GM23248 (cell line): ENCODE data around the gene PPP3R2. TPM values are rescaled to one million over a fixed set of nuclear protein-coding genes. Genes with fewer than 3 reads are reported as not detected.

Experiments used
- DNase-seq: peaks from one replicate; pipeline ENCODE4 v3.0.0-alpha.2; 2015
- H2AFZ ChIP-seq: fragments of 200-600 bp; sonication (generic); 2 replicates; pipeline ENCODE4 v1.6.1; 2016; ENCODE audit warnings: antibody characterized with exemption
- H3F3A ChIP-seq: fragments of 200-600 bp; sonication (generic); 2 replicates; pipeline ENCODE4 v1.6.1; 2016; ENCODE audit warnings: mild to moderate bottlenecking, antibody characterized with exemption, mixed run types; ENCODE audit not compliant: insufficient read depth
- H3K27ac ChIP-seq: fragments of 200-600 bp; sonication (generic); 2 replicates; pipeline ENCODE4 v1.5.1; 2016; ENCODE audit warnings: mild to moderate bottlenecking
- H3K27me3 ChIP-seq: fragments of 200-600 bp; sonication (generic); replicated peaks from 2 replicates; pipeline ENCODE4 v1.6.1; 2016; ENCODE audit warnings: mild to moderate bottlenecking; ENCODE audit not compliant: insufficient read depth
- H3K36me3 ChIP-seq: fragments of 200-600 bp; sonication (generic); 2 replicates; pipeline ENCODE4 v1.6.1; 2016; ENCODE audit warnings: low read depth, mild to moderate bottlenecking
- H3K4me1 ChIP-seq: fragments of 200-600 bp; sonication (generic); 2 replicates; pipeline ENCODE4 v1.6.1; 2016; ENCODE audit warnings: mild to moderate bottlenecking; ENCODE audit not compliant: insufficient read depth
- H3K4me2 ChIP-seq: fragments of 200-600 bp; sonication (generic); one replicate; pipeline ENCODE4 v1.6.1; 2016; ENCODE audit warnings: mild to moderate bottlenecking; ENCODE audit not compliant: unreplicated experiment
- H3K4me3 ChIP-seq: fragments of 200-600 bp; sonication (generic); 2 replicates; pipeline ENCODE4 v1.5.1; 2016; ENCODE audit warnings: mild to moderate bottlenecking
- H3K79me2 ChIP-seq: fragments of 200-600 bp; sonication (generic); 2 replicates; pipeline ENCODE4 v1.6.1; 2016; ENCODE audit warnings: mild to moderate bottlenecking; ENCODE audit not compliant: insufficient read depth
- H3K9ac ChIP-seq: fragments of 200-600 bp; sonication (generic); 2 replicates; pipeline ENCODE4 v1.6.1; 2016; ENCODE audit warnings: mild to moderate bottlenecking
- H3K9me2 ChIP-seq: fragments of 200-600 bp; sonication (generic); 2 replicates; pipeline ENCODE4 v1.6.1; 2016; ENCODE audit warnings: mixed run types, mild to moderate bottlenecking, moderate library complexity; ENCODE audit not compliant: insufficient read depth
- H3K9me3 ChIP-seq: fragments of 200-600 bp; sonication (generic); one replicate; pipeline ENCODE4 v1.6.1; 2017; ENCODE audit warnings: low read depth
- H4K20me1 ChIP-seq: fragments of 200-600 bp; sonication (generic); 2 replicates; pipeline ENCODE4 v1.6.0; 2016; ENCODE audit not compliant: insufficient read depth
- EZH2 ChIP-seq: fragments of 200-600 bp; sonication (generic); IDR thresholded peaks from 2 replicates; pipeline ENCODE4 v1.6.1; 2018; ENCODE audit warnings: antibody characterized with exemption, mild to moderate bottlenecking; ENCODE audit not compliant: insufficient read depth, poor library complexity, severe bottlenecking
- EZH2phosphoT487 ChIP-seq: fragments of 200-600 bp; sonication (generic); IDR thresholded peaks from 2 replicates; pipeline ENCODE4 v1.6.1; 2018; ENCODE audit warnings: antibody characterized with exemption, moderate library complexity, mild to moderate bottlenecking, low read depth; ENCODE audit not compliant: insufficient read depth
- WGBS, 2 experiments: methylation state at CpG; one replicate each; pipeline ENCODE4 v1.1.6; 2015 to 2017; ENCODE audit warnings: low lambda C conversion rate in 2 of 2, low coverage in 1 of 2; ENCODE audit errors: missing lambda C conversion rate in 2 of 2; 5-methylcytosine and 5-hydroxymethylcytosine counted together
- in situ Hi-C: fragments of 300-500 bp; cut with MboI; formaldehyde crosslinking; loops from 2 replicates; pipeline ENCODE4 v1.15.0; 2020
- polyA plus RNA-seq: library from polyadenylated mRNA; unstranded; fragments of >200 nt; fragmentation: Nextera tagmentation; extraction: Ambion mirVana; gene quantifications from 2 replicates; pipeline ENCODE4 v1.2.1, GENCODE V29; 2016
- total RNA-seq: library from RNA; depleted of rRNA; stranded (reverse); fragments of >200 nt; shearing (Covaris generic); gene quantifications from 2 replicates; pipeline ENCODE4 v1.2.3, GENCODE V29; 2014

The PPP3R2 gene
- total and polyA plus RNA-seq, 2 experiments from 2014 or later = not detected

- Histone ChIP-seq H3K9me3 (no peaks in the 10 kb centered on the region), H4K20me1 (no peaks in the 10 kb centered on the region), H3K4me3 (no peak overlapping the region), H3K4me1 (peaks cover 5% of the 10 kb centered on the region; the same call in 1 of the 2 replicates), H3K27ac (no peak overlapping the region), H2AFZ (no peak overlapping the region), H3K9ac (no peak overlapping the region), H3K9me2 (no peaks in the 10 kb centered on the region), H3K36me3 (no peaks in the 10 kb centered on the region), H3K27me3 (no peaks in the 10 kb centered on the region), H3K79me2 (no peaks in the 10 kb centered on the region), H3F3A (peaks cover 16% of the 10 kb centered on the region), H3K4me2 (no peak overlapping the region)
- no peak for DNase-seq
- WGBS, 2 experiments = 67 to 74% methylated on average over 6 of the region's 6 CpGs
- TF ChIP-seq EZH2phosphoT487 (no peak), EZH2 (no peak)
- in situ Hi-C loops = no loop called here
These were observed 14.8 kb downstream of the PPP3R2 start for GRCh38 chr9:101579711-101580545.

- no peak overlapping the region for H3K4me2 ChIP-seq
- in situ Hi-C loops = no loop called here
- DNase-seq = no peak
These were observed 16.4 kb downstream of the PPP3R2 start for GRCh38 chr9:101578378-101578777.

GRCh38 chr9:101574731-101575333 is 19.9 kb downstream of the PPP3R2 start:
- Histone ChIP-seq H3K9ac (no peak overlapping the region), H3K36me3 (no peaks in the 10 kb centered on the region), H3K4me1 (no peaks in the 10 kb centered on the region), H3K4me3 (no peak overlapping the region), H3K27me3 (no peaks in the 10 kb centered on the region), H2AFZ (no peak overlapping the region), H3K4me2 (no peak overlapping the region), H3K79me2 (no peaks in the 10 kb centered on the region), H3F3A (no peaks in the 10 kb centered on the region), H3K9me2 (no peaks in the 10 kb centered on the region), H3K27ac (no peak overlapping the region), H4K20me1 (no peaks in the 10 kb centered on the region), H3K9me3 (no peaks in the 10 kb centered on the region)
- DNase-seq = no peak
- in situ Hi-C loops = no loop called here
- TF ChIP-seq EZH2phosphoT487 (no peak), EZH2 (no peak)

More at GRCh38 chr9:101578378-101578777, 16.4 kb downstream of the PPP3R2 start:
- Histone ChIP-seq H3K9ac (no peak overlapping the region), H3K9me3 (no peaks in the 10 kb centered on the region), H3K36me3 (no peaks in the 10 kb centered on the region), H3K79me2 (no peaks in the 10 kb centered on the region), H3K9me2 (no peaks in the 10 kb centered on the region), H3K4me3 (no peak overlapping the region), H2AFZ (no peak overlapping the region), H3F3A (peaks cover 16% of the 10 kb centered on the region), H3K4me1 (peaks cover 5% of the 10 kb centered on the region; the same call in 1 of the 2 replicates), H3K27me3 (no peaks in the 10 kb centered on the region), H4K20me1 (no peaks in the 10 kb centered on the region), H3K27ac (no peak overlapping the region)
- TF ChIP-seq EZH2 = no peak
- TF ChIP-seq EZH2phosphoT487 = no peak
- WGBS, 2 experiments = 64 to 82% methylated on average over 3 of the region's 3 CpGs

GRCh38 chr9:101572316-101572715 is 22.5 kb downstream of the PPP3R2 start:
- no peak for DNase-seq
- no peaks in the 10 kb centered on the region for H3F3A ChIP-seq
- no peak for TF ChIP-seq EZH2phosphoT487
- no peak for TF ChIP-seq EZH2
- in situ Hi-C loops = no loop called here
- no peaks in the 10 kb centered on the region for H4K20me1 ChIP-seq
- no peak overlapping the region for H3K4me3 ChIP-seq
- H2AFZ ChIP-seq = no peak overlapping the region
- H3K36me3 ChIP-seq = peaks cover 10% of the 10 kb centered on the region; the same call in 1 of the 2 replicates
- no peaks in the 10 kb centered on the region for H3K9me3 ChIP-seq
- no peaks in the 10 kb centered on the region for H3K27me3 ChIP-seq
- no peaks in the 10 kb centered on the region for H3K79me2 ChIP-seq
- no peak overlapping the region for H3K27ac ChIP-seq
- H3K9me2 ChIP-seq = no peaks in the 10 kb centered on the region
- H3K4me2 ChIP-seq = no peak overlapping the region
- WGBS, 2 experiments = 0 to 2% methylated on average over 2 of the region's 2 CpGs
- H3K9ac ChIP-seq = no peak overlapping the region
- no peaks in the 10 kb centered on the region for H3K4me1 ChIP-seq
